DND-41 (cell line): ENCODE data around the gene DAAM2.

Experiments used
- ATAC-seq: fragments of 200-7000 bp; cut with Tn5 transposase; 3 replicates; pipeline ENCODE4 v1.9.1; 2021; ENCODE audit warnings: low read depth; ENCODE audit not compliant: insufficient read depth
- DNase-seq: peaks from one replicate; pipeline ENCODE4 v3.0.0-alpha.2; 2020
- H2AFZ ChIP-seq: 2 replicates; pipeline ENCODE4 v1.6.0; 2012; ENCODE audit warnings: low read depth, low read length
- H3K27ac ChIP-seq: 2 replicates; pipeline ENCODE4 v1.5.1; 2012; ENCODE audit warnings: low read length, inconsistent platforms
- H3K27me3 ChIP-seq: fragments of 200-600 bp; sonication (generic); 2 replicates; pipeline ENCODE4 v1.6.0; 2012; ENCODE audit warnings: low read length, mild to moderate bottlenecking, inconsistent platforms; ENCODE audit not compliant: insufficient read depth, poor library complexity
- H3K36me3 ChIP-seq: 2 replicates; pipeline ENCODE4 v1.5.1; 2012; ENCODE audit warnings: low read length, inconsistent platforms; ENCODE audit not compliant: insufficient read depth
- H3K4me1 ChIP-seq: 2 replicates; pipeline ENCODE4 v1.5.1; 2012; ENCODE audit warnings: mild to moderate bottlenecking, low read length; ENCODE audit not compliant: insufficient read depth
- H3K4me2 ChIP-seq: 2 replicates; pipeline ENCODE4 v1.6.0; 2012; ENCODE audit warnings: mild to moderate bottlenecking, moderate library complexity, low read length, inconsistent platforms; ENCODE audit not compliant: insufficient read depth
- H3K4me3 ChIP-seq, 2 experiments: fragments of 200-600 bp in 1 of 2; shearing (Covaris generic) in 1 of 2; 2 replicates each; pipeline ENCODE4 v1.5.1; 2012 to 2016; ENCODE audit warnings: inconsistent platforms in 2 of 2, low read length in 2 of 2, mild to moderate bottlenecking in 2 of 2, low read depth in 1 of 2, moderate library complexity in 1 of 2
- H3K79me2 ChIP-seq: 2 replicates; pipeline ENCODE4 v1.6.0; 2012; ENCODE audit warnings: low read length, inconsistent platforms; ENCODE audit not compliant: insufficient read depth
- H3K9ac ChIP-seq: 2 replicates; pipeline ENCODE4 v1.6.0; 2012; ENCODE audit warnings: low read depth, mild to moderate bottlenecking, inconsistent platforms, low read length, moderate library complexity
- H3K9me3 ChIP-seq: 2 replicates; pipeline ENCODE4 v1.5.1; 2012; ENCODE audit warnings: low read length, moderate library complexity, mild to moderate bottlenecking, inconsistent platforms; ENCODE audit not compliant: insufficient read depth, severe bottlenecking
- H4K20me1 ChIP-seq: 2 replicates; pipeline ENCODE4 v1.6.0; 2012; ENCODE audit warnings: low read length; ENCODE audit not compliant: insufficient read depth
- CTCF ChIP-seq: IDR thresholded peaks from 2 replicates; pipeline ENCODE4 v1.5.1; 2012; ENCODE audit warnings: borderline replicate concordance, low read length, moderate library complexity, mild to moderate bottlenecking; ENCODE audit not compliant: poor library complexity, severe bottlenecking; ENCODE audit errors: extremely low read depth
- EZH2 ChIP-seq: IDR thresholded peaks from 3 replicates; pipeline ENCODE4 v1.6.1; 2012; ENCODE audit warnings: borderline replicate concordance, low read depth, mild to moderate bottlenecking, moderate library complexity, low read length, inconsistent platforms; ENCODE audit not compliant: severe bottlenecking

DAAM2 gene

GRCh38 chr6:39808964-39809363 is 16.8 kb downstream of the DAAM2 start:
- DNase-seq (no peak), ATAC-seq (no peak)
- peaks cover 7% of the 10 kb centered on the region for H3K27me3 ChIP-seq
- no peak overlapping the region for H3K9ac ChIP-seq
- H3K4me3 ChIP-seq, result no peak overlapping the region
- no peaks in the 10 kb centered on the region for H3K4me1 ChIP-seq
- TF ChIP-seq CTCF (no peak), EZH2 (no peak)
- H4K20me1 ChIP-seq, result no peaks in the 10 kb centered on the region
- H3K36me3 ChIP-seq, result no peaks in the 10 kb centered on the region
- H3K9me3 ChIP-seq, result no peaks in the 10 kb centered on the region
- H3K27ac ChIP-seq, result no peak overlapping the region
- no peak overlapping the region for H3K4me2 ChIP-seq
- no peak overlapping the region for H2AFZ ChIP-seq
- no peaks in the 10 kb centered on the region for H3K79me2 ChIP-seq

GRCh38 chr6:39811835-39812345 is 19.7 kb downstream of the DAAM2 start:
- Histone ChIP-seq H2AFZ (no peak overlapping the region), H3K27ac (no peak overlapping the region), H4K20me1 (no peaks in the 10 kb centered on the region), H3K4me1 (no peaks in the 10 kb centered on the region), H3K9me3 (no peaks in the 10 kb centered on the region), H3K4me3 (no peak overlapping the region), H3K9ac (no peak overlapping the region), H3K36me3 (no peaks in the 10 kb centered on the region), H3K4me2 (no peak overlapping the region), H3K79me2 (no peaks in the 10 kb centered on the region), H3K27me3 (peaks cover 7% of the 10 kb centered on the region)
- TF ChIP-seq CTCF (no peak), EZH2 (no peak)
- no peak for ATAC-seq
- DNase-seq, result no peak

GRCh38 chr6:39812496-39812852 is 20.3 kb downstream of the DAAM2 start:
- TF ChIP-seq EZH2 (no peak), CTCF (no peak)
- H3K27me3 ChIP-seq, result peaks cover 7% of the 10 kb centered on the region
- ATAC-seq, result no peak
- H3K79me2 ChIP-seq, result no peaks in the 10 kb centered on the region
- no peaks in the 10 kb centered on the region for H3K36me3 ChIP-seq
- H3K4me1 ChIP-seq, result no peaks in the 10 kb centered on the region
- H4K20me1 ChIP-seq, result no peaks in the 10 kb centered on the region
- H3K27ac ChIP-seq, result no peak overlapping the region
- H3K4me2 ChIP-seq, result no peak overlapping the region
- H3K4me3 ChIP-seq, result no peak overlapping the region
- DNase-seq, result no peak
- no peak overlapping the region for H3K9ac ChIP-seq
- no peak overlapping the region for H2AFZ ChIP-seq
- no peaks in the 10 kb centered on the region for H3K9me3 ChIP-seq
